Measurements from ENCODE around the gene PYGB.
A peak's percentile ranks its signal among the peaks of the same experiment; 100 is the strongest.
"Not testable (repeated sequence)": the region's sequence is repeated elsewhere in the genome, so short reads cannot be mapped to it uniquely, and the experiment has no call there.

PYGB gene

GRCh38 chr20:25230166-25230831 is 17.6 kb upstream of the PYGB start:
- no peak for DNase-seq

- peak; percentile 46 for DNase-seq
Observed at GRCh38 chr20:25233016-25233772, 14.7 kb upstream of the PYGB start.

GRCh38 chr20:25234009-25234849 is 13.7 kb upstream of the PYGB start:
- not testable (repeated sequence) for DNase-seq

GRCh38 chr20:25236450-25237304 is 11.2 kb upstream of the PYGB start:
- DNase-seq: no peak

- peak; percentile 100 for DNase-seq
Observed at GRCh38 chr20:25237610-25238318, 10.1 kb upstream of the PYGB start.

GRCh38 chr20:25238319-25239037 is 9.4 kb upstream of the PYGB start:
- peak; percentile 33 for DNase-seq

- DNase-seq: no peak
Observed at GRCh38 chr20:25239387-25240370, 8.2 kb upstream of the PYGB start.

GRCh38 chr20:25240851-25241658 is 6.8 kb upstream of the PYGB start:
- not testable (repeated sequence) for DNase-seq

- not testable (repeated sequence) for DNase-seq
Observed at GRCh38 chr20:25241659-25241955, 6.3 kb upstream of the PYGB start.

GRCh38 chr20:25242231-25242630 is 5.7 kb upstream of the PYGB start:
- DNase-seq: no peak

GRCh38 chr20:25243416-25243979 is 4.4 kb upstream of the PYGB start:
- no peak for DNase-seq

GRCh38 chr20:25244976-25245375 is 2.9 kb upstream of the PYGB start:
- DNase-seq: no peak

- no peak for DNase-seq
Observed at GRCh38 chr20:25245461-25245860, 2.4 kb upstream of the PYGB start.

- no peak for DNase-seq
Observed at GRCh38 chr20:25246182-25246999, 1.5 kb upstream of the PYGB start.

GRCh38 chr20:25247000-25247517 is 826 bp upstream of the PYGB start:
- peak; percentile 81 for DNase-seq

GRCh38 chr20:25247518-25247955 is 348 bp upstream of the PYGB start:
- no peak for DNase-seq

- no peak for DNase-seq
Observed at GRCh38 chr20:25248786-25249172, 894 bp downstream of the PYGB start.
